ENCODE measurements around the gene SRGAP2B.
"Not testable (repeated sequence)": the region's sequence is repeated elsewhere in the genome, so short reads cannot be mapped to it uniquely, and the experiment has no call there.

SRGAP2B gene

DNA sequence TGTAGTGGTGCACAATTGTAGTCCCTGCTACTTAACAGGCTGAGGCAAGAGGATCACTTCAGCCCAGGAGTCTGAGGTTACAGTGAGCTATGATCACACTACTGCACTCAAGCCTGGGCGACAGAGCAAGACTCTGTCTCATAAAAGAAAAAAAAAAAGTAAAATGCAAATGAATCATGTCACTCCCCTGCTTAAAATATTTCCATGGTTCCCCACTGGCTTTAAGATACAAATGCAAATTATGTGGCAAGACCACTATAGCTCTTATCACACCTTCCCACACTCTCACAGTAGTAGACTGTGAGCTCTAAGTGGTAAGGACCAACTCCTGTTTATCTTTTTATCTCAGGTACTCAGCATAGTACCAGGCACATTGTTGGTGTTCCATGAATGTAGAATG lies 53.6 kb downstream of the SRGAP2B start:
- DNase-seq: not testable (repeated sequence)

DNA sequence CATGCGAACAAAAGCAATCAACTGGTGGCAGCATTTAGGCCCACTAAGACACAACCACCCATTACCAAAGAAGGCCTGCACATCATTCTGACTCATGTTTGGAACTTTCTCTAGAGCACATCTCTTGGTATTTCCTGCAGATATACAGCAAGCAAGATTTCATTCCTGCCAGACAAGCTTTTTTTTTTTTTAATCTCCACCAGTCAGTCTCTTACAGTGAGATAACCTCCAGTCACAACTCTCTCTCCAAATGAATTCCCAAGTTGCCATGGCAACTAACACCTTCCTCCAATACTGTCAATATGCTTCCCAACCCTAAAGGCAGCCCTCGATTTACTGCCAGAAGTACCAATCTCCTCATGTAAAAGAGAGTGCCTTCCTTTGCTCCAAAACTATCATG lies 59.1 kb downstream of the SRGAP2B start:
- not testable (repeated sequence) for DNase-seq

DNA sequence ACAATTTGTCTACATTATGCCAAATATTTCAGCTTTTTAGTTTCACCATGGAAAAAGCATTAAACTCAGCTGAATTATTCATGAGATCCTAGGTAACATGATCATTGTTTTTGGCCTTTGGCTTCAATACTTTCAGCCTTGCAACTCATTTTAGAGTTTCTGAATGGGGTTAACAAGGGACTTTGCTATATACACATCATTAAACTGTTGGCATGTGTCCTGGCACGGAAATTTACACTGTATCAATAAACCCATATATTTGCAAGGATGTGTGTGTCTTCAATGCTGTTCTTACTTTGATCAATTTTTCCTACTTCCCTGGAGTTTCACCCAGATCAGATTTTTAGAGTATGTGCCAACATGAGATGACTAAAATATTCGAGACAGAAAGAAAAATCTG lies 61.6 kb downstream of the SRGAP2B start:
- DNase-seq: not testable (repeated sequence)

DNA sequence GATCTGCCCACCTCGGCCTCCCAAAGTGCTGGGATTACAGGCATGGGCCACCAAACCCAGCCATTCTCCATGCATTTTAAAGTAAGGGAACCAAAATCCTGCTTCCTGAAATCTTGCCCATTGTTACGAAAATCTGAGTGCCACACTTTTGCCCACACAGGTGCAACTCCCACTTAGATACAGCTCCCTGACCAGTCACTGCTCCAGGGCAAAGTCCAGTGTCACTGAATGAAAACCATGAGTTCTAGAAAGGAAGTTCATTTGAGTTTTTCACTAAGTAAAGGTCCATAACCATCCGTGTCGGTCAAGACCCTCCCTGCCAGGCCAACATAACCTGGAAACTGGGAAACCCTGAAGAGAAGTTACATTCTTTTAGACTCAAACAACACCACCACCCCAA lies 67.9 kb downstream of the SRGAP2B start:
- not testable (repeated sequence) for DNase-seq

DNA sequence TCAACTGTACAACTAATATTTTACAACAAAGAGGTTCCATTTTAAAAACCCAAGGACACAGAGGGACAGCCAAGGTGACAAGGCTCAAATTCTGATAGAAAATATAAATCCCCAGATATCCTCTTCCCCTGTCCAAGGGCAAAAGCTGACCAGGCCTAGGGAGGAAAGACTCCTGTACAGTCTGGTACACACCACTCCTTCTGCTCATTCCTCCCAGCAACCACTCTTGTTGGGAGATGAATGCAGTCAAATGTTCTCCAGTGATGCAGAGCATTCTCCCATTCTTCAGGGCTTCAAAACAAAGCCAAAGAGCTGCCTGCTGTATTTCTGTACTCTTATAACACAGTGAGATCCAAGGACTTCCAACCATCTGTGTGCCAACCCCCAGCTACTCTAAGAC lies 69.8 kb downstream of the SRGAP2B start:
- not testable (repeated sequence) for DNase-seq

DNA sequence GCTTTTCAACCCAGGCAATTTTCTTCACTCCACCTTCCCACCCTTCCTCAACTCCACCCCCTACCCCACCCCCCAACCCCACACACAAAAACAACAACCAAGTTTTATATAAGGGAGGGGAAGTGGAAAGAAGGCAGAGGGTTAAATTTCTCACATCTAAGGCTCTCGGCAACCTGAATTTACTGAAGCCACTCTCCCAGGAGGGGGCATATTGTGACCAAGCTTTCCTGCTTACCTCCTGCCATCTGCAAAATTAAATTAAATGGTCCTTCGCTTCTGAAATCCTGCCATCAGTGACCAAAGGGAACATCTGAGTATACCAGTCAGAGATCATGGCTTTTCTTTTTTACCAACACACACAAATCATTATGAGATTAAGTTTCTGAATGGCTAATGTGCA lies 72.9 kb downstream of the SRGAP2B start:
- DNase-seq: not testable (repeated sequence)

DNA sequence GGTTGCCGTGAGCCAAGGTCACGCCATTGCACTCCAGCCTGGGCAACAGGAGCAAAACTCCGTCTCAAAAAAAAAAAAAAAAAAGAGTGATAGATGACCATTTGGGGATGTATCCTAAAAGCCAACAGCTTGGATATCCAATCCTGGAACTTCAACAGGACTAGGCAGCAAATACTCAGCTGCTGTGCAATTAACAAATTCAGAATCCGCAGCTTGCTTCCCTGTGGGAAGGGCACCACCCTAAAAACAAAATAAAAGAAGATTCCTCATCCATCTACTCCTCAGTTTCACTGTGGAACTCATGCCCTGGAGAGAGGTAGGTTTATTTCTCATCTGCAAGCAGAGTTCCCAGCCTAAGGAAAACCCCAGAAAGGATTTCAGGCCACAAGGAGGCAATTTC lies 73.4 kb downstream of the SRGAP2B start:
- DNase-seq: not testable (repeated sequence)

DNA sequence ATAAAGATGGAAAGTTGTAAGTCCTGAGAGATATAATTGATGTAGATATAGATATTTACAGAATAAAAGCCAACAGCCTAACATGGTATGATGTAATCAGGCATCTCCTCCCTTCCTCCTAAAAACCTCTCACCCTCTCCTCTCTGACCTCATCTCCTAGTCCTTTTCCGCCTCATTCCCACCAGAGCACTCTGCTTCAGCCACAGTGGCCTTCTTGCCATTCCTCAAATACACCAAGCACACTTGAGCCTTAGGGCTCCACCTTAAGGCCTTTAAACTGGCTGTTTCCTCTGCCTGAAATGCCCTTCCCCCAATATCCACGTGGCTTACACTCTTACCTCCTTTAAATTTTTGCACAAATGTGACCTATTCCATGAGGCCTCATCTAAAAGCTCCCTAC lies 75.4 kb downstream of the SRGAP2B start:
- DNase-seq: not testable (repeated sequence)

DNA sequence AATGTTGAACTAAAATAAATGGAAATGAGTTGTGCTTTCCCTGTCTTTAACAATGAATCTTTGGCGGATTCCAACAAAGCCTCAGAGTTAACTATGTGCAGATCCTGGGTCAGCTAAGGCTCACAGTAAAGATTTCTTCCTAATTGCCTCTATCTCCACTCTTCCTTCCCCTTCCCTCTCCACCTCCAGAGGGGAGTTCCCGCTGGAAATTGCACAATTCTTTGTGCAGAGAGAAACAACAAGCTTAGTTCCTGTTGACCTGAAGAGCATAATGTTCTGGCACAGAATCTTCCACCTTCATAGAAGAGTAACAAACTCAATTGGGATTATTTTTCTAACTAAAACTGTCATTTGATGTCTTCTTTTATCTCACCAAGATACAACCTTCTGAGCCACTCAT lies 77.4 kb downstream of the SRGAP2B start:
- DNase-seq: not testable (repeated sequence)

DNA sequence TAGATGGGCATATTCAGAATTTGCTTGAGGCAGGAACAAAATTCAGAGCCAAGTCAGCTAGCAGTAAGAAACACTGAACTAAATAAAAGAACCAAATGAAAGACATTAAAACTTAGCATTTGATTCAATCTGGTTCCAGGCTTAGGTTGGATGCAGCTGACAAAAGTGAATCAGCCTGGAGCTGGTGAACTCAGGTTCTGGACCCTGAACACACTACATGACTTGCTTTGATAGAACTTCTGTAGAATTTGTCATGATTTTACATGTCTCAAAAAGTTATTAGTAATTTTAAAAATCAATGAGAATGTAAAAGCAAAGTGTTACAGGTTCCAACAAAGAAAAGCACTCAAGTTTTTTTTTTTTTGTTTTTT lies 78.7 kb downstream of the SRGAP2B start:
- DNase-seq: not testable (repeated sequence)

DNA sequence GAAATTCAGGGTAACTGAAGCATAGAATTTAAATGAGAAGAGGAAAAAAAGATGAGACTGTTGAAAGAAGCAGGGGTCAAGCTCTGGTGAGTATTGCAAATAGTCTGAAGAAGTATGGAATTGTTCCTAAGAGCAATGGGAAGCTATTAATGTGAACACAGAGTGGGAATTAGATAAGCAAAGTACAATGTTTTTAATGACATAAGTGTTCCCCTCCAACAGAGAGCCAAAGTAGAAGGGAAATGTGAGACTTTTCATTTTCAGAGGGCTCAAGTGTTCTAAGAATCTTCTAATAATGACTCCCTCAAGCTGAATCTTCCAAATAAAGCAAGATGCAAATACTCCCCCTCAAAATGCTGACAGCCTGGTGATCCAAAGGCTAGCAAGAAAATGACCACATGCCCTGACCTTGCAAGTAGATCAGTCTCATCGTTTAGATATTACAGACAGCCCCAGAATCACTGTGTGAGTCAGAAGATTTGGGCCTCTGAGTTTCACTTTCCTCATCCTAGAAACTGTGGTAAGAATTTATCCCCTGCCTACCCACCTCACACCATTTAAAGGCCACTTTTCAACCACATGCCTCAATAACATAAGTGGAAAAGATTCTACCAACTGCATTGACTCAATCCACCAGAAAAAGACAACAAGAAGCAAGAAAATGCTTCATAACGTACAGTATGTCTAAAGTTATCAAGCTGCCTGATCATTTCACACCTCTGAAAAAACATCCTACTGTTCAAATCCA lies 79.2 kb downstream of the SRGAP2B start:
- DNase-seq: not testable (repeated sequence)

DNA sequence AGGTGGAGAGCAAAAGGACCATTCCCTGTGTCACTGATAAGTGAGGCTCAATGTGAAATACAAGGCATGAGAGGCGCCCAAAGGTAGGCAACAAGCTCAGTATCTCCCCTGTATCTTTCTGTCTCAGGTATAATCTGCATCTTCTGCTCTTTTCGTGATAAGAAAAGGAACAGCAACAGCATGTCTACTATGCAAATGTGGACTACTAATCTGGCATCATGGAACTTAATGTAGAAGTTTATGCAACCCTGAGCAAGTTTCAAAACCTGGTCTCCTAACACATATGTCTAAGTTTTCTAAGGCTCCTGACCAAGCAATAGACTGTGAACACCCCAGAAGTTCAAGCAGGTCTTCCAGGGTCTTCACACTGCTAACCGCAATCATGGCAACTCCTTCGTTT lies 81.8 kb downstream of the SRGAP2B start:
- not testable (repeated sequence) for DNase-seq

DNA sequence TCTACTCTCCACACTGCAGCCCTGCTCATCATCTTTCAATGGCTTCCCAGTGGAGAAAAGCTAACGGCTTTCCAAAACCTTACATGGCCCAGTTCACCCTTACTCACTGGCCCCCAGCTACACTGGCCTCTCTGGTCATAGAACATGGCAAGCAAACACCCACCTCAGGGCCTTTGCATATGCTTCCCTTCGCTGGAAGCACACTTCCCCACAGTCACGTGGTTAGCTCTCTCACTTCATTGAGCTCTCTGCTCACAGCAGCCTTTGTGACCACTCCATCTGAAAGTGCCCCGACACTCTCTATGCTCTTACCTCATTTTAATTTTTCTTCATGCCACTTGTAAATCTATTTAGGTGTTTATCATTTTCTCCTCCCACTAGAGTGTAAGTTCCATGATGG lies 83.3 kb downstream of the SRGAP2B start:
- not testable (repeated sequence) for DNase-seq

DNA sequence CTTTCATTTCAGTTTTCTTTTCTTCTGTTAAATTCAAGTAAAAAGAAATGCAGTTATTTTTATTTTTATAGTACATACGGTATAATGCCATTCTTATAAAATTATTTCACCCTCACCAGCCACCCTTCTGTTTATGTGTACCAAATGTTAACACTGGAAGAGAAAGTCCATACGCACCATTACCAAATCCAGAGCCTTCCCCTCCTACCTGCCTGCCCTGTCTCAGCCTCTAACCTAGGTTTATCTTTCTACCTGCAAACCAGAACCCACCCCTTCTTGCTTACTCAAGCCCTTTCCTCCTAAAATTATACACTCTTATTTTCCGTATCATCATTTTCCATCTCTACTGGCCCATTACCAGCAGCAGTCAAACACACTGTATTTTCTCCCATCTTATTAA lies 84.5 kb downstream of the SRGAP2B start:
- DNase-seq: not testable (repeated sequence)

DNA sequence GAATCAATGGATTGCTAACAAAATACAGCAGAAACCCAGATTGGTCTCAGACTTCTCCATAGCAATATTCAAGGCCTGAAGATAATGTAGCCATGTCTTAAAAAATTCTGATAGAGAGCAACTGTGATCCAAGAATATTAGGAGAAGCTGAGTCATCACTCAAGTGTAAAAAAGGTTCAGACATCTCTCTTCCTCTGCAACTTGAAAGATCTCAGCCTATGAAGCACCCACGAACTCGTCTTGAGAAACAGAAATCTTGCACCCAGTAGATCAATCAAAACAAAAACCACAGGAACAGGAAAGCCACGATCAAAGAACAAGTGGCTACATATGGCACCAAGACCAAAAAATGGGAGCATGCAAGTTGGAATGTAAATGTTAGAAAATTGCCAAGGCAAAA lies 85.2 kb downstream of the SRGAP2B start:
- DNase-seq: not testable (repeated sequence)

DNA sequence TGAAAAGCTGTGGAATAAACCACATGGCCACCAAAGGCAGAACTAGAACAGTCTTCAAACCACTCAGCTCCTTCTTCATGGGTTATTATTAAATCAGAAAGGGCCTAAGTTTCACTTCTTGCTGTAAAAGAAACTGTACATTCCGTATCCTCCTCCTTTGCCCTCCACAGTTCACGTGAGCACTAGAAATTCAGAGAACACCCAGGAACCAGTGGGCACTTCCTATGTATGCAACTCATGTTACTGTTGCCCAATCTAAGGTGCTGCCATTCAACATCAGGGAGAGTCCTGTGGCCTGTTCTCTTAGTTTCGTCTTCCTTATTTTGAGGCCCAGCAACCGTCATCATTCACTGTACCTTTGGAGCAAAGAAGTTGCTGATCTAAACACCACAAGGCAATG lies 86.7 kb downstream of the SRGAP2B start:
- not testable (repeated sequence) for DNase-seq

DNA sequence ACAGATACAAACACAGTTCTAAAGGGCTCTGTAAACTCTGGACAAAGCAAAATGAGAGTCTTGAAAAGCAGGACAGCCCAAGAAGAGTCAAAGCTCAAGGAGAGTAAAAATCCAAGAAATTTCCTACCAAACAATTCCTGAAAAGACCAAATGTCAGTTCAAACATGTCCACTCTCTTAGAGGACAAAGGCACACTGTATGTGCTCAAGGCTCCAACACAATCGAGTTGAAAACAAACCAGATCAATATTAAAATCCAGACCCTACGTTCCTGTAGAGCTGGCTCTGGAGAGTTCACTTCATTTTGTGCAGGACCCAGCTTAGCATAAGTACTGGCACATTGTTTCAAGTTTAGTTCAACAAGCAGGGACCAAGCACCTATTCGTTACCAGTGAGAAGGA lies 90.0 kb downstream of the SRGAP2B start:
- not testable (repeated sequence) for DNase-seq

DNA sequence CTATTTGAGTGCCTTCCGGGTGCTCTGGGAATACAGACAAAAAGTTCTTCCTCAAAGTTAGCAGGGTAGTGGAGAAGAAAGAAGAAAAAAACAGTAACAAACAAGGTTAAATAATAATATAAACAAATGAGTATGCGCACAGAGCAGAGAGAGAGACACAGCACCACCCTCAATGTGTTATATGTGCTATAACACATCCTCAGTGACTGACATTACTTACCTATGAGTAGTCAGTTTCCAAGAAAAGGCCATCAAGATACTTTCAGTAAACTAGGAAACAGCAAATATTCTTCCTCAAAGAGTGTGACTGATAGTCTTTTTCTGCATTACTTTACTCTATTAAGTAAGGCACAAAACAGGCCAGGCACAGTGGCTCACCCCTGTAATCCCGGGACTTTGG lies 93.7 kb downstream of the SRGAP2B start:
- DNase-seq: not testable (repeated sequence)

DNA sequence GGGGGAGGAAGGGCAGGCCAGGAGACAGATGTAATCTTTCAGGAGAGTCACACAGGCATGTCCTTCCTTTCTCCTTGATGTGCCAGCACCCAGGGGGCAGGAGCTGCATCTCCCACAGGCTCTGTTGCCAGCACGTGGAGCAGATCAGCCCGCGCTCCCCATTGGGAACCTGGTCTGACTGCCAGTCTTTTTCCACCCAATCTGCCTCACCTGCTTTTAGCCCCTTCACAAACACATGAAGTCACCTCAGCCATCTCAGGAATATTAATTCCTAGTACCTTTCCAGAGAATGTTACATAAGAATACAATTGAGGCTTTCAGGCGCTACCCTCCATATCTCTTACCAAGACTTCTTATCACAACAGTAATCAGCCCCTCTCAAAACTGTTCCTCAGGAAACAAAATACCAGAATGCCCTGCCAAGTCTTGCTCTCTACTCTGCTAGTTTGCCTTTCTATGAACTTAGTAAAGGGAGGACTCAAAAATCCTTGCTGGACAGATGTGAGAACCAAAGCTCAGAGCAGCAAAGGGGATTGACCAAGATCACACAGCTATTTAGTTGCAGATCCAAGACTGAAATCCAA lies 94.3 kb downstream of the SRGAP2B start:
- not testable (repeated sequence) for DNase-seq

DNA sequence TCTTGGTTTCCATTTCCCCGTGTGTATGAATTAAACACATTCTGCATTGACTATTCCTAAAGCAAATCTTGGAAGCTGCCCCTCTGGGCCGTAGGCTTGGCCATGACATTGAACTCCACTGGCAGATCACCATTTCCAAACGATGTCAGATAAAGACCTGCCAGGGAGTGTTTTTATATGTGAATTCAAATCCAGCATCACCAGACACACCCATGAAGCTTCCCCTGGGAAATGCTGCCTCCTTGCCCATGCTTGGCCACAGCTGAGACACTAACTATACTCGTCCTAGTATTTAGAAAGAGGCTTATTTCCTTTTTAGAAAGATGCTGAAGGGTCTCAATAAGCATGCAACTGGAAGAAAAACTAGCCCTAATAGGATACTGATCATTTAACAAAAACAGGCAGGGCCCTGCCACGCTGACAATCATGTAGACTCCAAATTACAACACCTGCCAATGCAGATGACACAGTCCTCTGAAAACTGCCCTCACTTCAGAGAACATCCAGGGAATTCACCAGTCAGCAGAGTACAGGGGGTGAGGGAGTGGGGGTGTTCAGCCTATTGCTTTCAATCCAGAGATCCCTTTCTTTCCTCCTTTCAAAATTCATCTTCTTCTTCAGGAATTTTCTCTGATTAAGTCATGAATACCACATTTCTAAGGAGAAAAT lies 94.9 kb downstream of the SRGAP2B start:
- not testable (repeated sequence) for DNase-seq

DNA sequence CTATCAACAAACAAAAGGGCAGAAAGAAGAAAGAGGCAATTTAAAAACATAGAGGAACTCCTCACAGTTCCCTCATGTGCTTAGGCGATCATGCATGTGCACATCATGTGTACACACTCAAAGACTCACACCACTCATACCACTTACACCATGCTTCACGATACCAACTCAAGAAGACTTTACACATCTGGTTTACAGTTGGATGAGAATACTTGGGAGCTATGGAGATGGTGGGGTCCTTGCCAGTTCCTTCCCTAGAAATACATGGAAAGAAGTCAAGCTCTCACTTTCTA lies 96.2 kb downstream of the SRGAP2B start:
- not testable (repeated sequence) for DNase-seq

DNA sequence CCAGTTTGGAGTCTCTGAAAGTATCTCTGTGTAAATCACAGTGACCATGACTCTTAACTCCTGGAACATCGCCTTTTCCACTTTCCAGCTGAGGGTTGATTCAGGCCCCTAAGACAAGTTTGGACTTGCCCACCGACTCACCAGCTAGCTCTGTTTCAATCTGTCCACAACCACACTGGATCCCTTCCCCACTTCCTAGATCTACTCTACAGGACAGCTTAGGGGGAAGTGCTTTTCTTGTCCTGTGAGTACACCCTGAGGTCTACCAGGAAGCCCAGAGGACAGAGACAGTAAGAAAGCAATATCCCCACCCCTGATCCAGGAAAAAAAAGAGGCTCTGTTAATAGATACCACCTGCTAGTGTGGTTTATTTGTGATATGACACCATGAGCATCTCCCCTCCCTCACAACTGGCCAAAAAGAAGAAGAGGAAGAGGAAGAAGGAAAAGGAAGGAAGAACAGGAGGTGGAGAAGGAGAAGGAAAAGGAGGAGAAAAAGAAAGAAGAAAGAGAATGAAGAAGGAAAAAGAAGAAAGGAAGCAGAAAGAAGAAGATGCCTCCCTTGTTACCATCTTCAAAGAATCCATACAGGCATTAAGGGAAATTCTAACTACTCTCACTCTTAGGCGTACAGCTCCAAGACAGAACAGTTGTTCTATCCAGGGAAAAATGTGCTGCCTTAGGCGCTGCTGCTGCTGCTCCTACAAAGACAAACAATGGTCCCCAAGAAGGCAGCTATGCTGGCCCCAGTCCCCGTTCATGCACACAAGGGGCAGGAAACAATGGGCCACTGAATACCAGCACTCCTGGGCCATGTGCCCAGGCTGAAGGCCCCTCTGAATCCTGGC lies 96.8 kb downstream of the SRGAP2B start:
- DNase-seq: not testable (repeated sequence)

DNA sequence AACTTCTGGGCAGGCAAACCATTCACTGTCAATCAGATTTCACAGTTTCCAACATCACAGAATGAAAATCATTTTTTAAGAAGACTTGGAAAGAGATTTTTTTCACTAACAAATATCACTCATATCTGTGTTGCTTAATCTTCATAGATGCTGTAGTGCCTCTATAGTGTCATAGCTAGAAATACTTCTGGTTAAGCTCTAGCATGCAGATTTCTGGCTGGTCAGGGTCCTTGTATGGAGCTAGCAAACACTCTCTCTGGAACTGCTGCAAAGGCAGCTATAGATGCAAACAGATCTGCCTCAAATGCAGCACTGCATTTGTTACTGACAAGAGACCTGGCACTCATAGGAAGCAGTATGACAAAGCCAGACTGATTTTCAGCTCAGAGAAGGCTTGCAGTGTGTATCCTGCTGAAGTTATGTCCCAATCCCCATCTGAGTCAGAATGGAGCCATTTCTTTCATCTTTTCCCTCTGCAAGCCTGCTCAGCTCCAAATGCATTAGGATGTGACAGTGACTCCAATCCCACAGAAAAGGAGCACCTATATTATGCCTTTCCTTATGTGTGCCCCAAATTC lies 99.2 kb downstream of the SRGAP2B start:
- DNase-seq: not testable (repeated sequence)

Data from NCI-H1105 treated with DMSO at 0.1 percent for 48 hours (cell line).